GM23338 (cell line): ENCODE measurements around the gene PARVB.

Experiments
- CREB1 ChIP-seq: fragments of 250-450 bp; sonication (Bioruptor Pico); IDR thresholded peaks from 2 replicates; pipeline ENCODE4 v1.5.0; 2020; ENCODE audit warnings: low read depth, mild to moderate bottlenecking, moderate library complexity
- POLR2AphosphoS5 ChIP-seq: IDR thresholded peaks from 2 replicates; pipeline ENCODE4 v1.6.1; 2016; ENCODE audit warnings: antibody characterized with exemption, low read depth
- ZNF114 ChIP-seq: fragments of 250-450 bp; sonication (Bioruptor Pico); IDR thresholded peaks from 2 replicates; pipeline ENCODE4 v1.5.0; 2020; ENCODE audit warnings: mild to moderate bottlenecking, moderate library complexity

DNA sequence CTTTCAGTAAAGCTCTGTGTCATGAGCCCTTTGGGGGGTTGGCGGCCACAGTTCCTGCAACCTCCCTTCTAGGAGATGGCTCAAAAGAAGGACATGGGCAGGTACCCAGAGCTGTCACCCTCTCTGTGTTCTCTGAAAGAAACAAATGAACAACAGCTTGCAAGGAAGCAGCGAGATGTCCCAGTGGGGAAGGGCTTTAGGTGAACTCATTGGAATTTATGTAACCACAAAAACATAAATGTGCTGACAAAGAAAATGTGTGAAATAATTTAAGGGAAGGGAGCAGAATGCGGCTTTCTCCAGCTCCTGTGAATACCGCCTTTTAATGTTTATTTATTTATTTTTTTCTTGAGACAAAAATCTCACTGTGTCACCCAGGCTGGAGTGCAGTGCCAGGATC is 159.9 kb downstream of the PARVB start:
- TF ChIP-seq ZNF114 (CRISPR knock-in tag) (no peak), POLR2AphosphoS5 (no peak), CREB1 (CRISPR knock-in tag) (no peak)
